ENCODE results near the gene DPP6. TPM values are rescaled to one million over a fixed set of nuclear protein-coding genes. Genes with fewer than 3 reads are reported as not detected.
A peak's percentile ranks its signal among the peaks of the same experiment; 100 is the strongest.

DPP6 gene
- total and polyA plus RNA-seq, 2 of the 8 experiments (the other 6 are each of a cell fraction or from before 2014, with no cell fraction given): 4.7 to 6.8 TPM

- Histone ChIP-seq H4K20me1 (replicated peaks in 1 of 2; ENCODE audit: control insufficient read depth in 1 of 2, insufficient read depth in 2 of 2, low read length in 2 of 2) (no peaks in the 10 kb centered on the region), H3K36me3 (ENCODE audit: control insufficient read depth in 2 of 4, insufficient read depth in 4 of 4, low read length in 3 of 4) (no peaks in the 10 kb centered on the region), H2BK5ac (ENCODE audit: low read depth, low read length) (no peak overlapping the region), H3K4ac (replicated peaks; ENCODE audit: insufficient read length, low read depth, low read length) (no peak overlapping the region), H2BK15ac (ENCODE audit: low read length) (no peak overlapping the region), H2BK12ac (ENCODE audit: low read depth, low read length) (no peak overlapping the region), H2AK5ac (ENCODE audit: low read depth, low read length) (no peak overlapping the region), H3K4me2 (ENCODE audit: insufficient read depth in 1 of 2, low read depth in 2 of 2, low read length in 2 of 2) (no peak overlapping the region), H3K18ac (ENCODE audit: extremely low read depth, low read length) (no peak overlapping the region), H4K5ac (ENCODE audit: insufficient read length, low read depth, low read length) (no peak overlapping the region), H4K8ac (ENCODE audit: extremely low read depth, insufficient read depth, low read length) (no peak overlapping the region), H3K79me1 (ENCODE audit: low read depth, low read length) (no peaks in the 10 kb centered on the region), H3K23me2 (ENCODE audit: low read depth, low read length) (no peaks in the 10 kb centered on the region), H3K79me2 (ENCODE audit: control insufficient read depth in 1 of 2, insufficient read depth in 2 of 2, low read length in 2 of 2) (no peaks in the 10 kb centered on the region), H3K9me3 (ENCODE audit: insufficient read depth in 2 of 2, low read depth in 1 of 2, low read length in 1 of 2) (peaks cover 0 to 3% of the 10 kb centered on the region in 2 experiments; a peak in 1 of 4 replicates), H2BK120ac (replicated peaks; ENCODE audit: low read depth, low read length) (no peak overlapping the region), H3K4me1 (replicated peaks in 1 of 4; ENCODE audit: control insufficient read depth in 3 of 4, insufficient read depth in 4 of 4, low read length in 3 of 4) (no peaks in the 10 kb centered on the region), H3K27ac (ENCODE audit: low read depth, low read length) (no peak overlapping the region), H3K56ac (replicated peaks; ENCODE audit: insufficient read length, low read depth, low read length) (no peak overlapping the region), H3K27me3 (replicated peaks in 1 of 4; ENCODE audit: control insufficient read depth in 3 of 4, extremely low read depth in 1 of 4, insufficient read depth in 3 of 4, low read length in 3 of 4) (no peaks in the 10 kb centered on the region), H3K9ac (replicated peaks in 1 of 4; ENCODE audit: extremely low read depth in 1 of 4, low read depth in 3 of 4, low read length in 3 of 4) (no peak overlapping the region), H2BK20ac (ENCODE audit: low read length) (no peak overlapping the region), H3K23ac (ENCODE audit: insufficient read length) (no peak overlapping the region), H3K14ac (ENCODE audit: insufficient read length) (no peak overlapping the region), H3K4me3 (ENCODE audit: extremely low read depth in 1 of 4, insufficient read depth in 2 of 4, low read depth in 3 of 4, low read length in 4 of 4) (no peak overlapping the region), H4K91ac (replicated peaks; ENCODE audit: insufficient read length, low read length) (no peak overlapping the region), H2AFZ (ENCODE audit: low read length) (no peak overlapping the region)
- POLR2A ChIA-PET (ENCODE audit: partially characterized antibody): interaction anchor here (0.9 to 1.1 kb wide), 2 partner anchors 16 to 107 kb away, joined by 3 read pairs; no protein-coding TSS in a partner anchor
- WGBS, 2 experiments (ENCODE audit: extremely low coverage in 1 of 2, insufficient coverage in 1 of 2, insufficient read length in 1 of 2, insufficient replicate concordance in 2 of 2, low coverage in 1 of 2, low lambda C conversion rate in 2 of 2, missing lambda C conversion rate in 1 of 2): 75% methylated on average over 10 of the region's 10 CpGs; no CpG with 5 or more reads in 1 of the 2 experiments
- TF ChIP-seq RAD21 (IDR thresholded peaks at IDR 0.05 in 1 of 2, conservative IDR thresholded peaks at IDR 0.05 in 1 of 2; ENCODE audit: low read depth in 2 of 2, low read length in 2 of 2) (peak; percentile 72 to 87), TAF7 (optimal IDR thresholded peaks at IDR 0.05; ENCODE audit: borderline replicate concordance, low read depth, low read length) (no peak), JUND (IDR thresholded peaks at IDR 0.05; ENCODE audit: low read length) (no peak), SAP30 (IDR thresholded peaks at IDR 0.05; ENCODE audit: insufficient read depth, insufficient replicate concordance, low read length) (no peak), CTCF (IDR thresholded peaks at IDR 0.05; ENCODE audit: control extremely low read depth in 1 of 3, insufficient read depth in 1 of 3, low read depth in 1 of 3, low read length in 3 of 3) (peak; percentile 65 to 73 (median 70))
- CTCF ChIA-PET (ENCODE audit: partially characterized antibody): interaction anchor here (0.7 to 3.1 kb wide), 43 partner anchors 8 to 776 kb away, joined by 3 to 31 read pairs (median 4); no protein-coding TSS in a partner anchor
- DNase-seq (ENCODE audit: low read depth in 1 of 2, low spot score in 2 of 2) (peak in 1 of 2 experiments; percentile 54), FAIRE-seq (peak; percentile 60)
These were observed 588.2 kb downstream of the DPP6 start for GRCh38 chr7:154640266-154640865.
